Neuronal stem cell (in vitro differentiated cells): ENCODE results near the gene CNDP2.
A peak's percentile ranks its signal among the peaks of the same experiment; 100 is the strongest.

Experiments used
- DNase-seq: peaks from one replicate; pipeline ENCODE4 v3.0.0-alpha.2; 2013; ENCODE audit warnings: low spot score
- H2AFZ ChIP-seq: one replicate; pipeline ENCODE4 v1.6.1; 2013; ENCODE audit warnings: mild to moderate bottlenecking, low read length, inconsistent platforms
- H2AK5ac ChIP-seq: 2 replicates; pipeline ENCODE4 v1.6.1; 2013; ENCODE audit warnings: low read depth, mild to moderate bottlenecking, inconsistent platforms, low read length, moderate library complexity, mixed read lengths
- H2BK120ac ChIP-seq: 2 replicates; pipeline ENCODE4 v1.6.1; 2013; ENCODE audit warnings: low read depth, mild to moderate bottlenecking, inconsistent platforms, low read length, moderate library complexity, mixed read lengths
- H2BK12ac ChIP-seq: one replicate; pipeline ENCODE4 v1.6.1; 2013; ENCODE audit warnings: low read length, inconsistent platforms
- H2BK15ac ChIP-seq: 2 replicates; pipeline ENCODE4 v1.6.1; 2013; ENCODE audit warnings: mild to moderate bottlenecking, low read length, inconsistent platforms, mixed read lengths
- H2BK5ac ChIP-seq: one replicate; pipeline ENCODE4 v1.6.1; 2013; ENCODE audit warnings: inconsistent platforms, mild to moderate bottlenecking, low read length, moderate library complexity
- H3K14ac ChIP-seq: one replicate; pipeline ENCODE4 v1.6.1; 2013; ENCODE audit warnings: low read length, inconsistent platforms
- H3K18ac ChIP-seq: 2 replicates; pipeline ENCODE4 v1.6.1; 2013; ENCODE audit warnings: low read length, inconsistent platforms
- H3K23ac ChIP-seq: 2 replicates; pipeline ENCODE4 v1.6.1; 2013; ENCODE audit warnings: low read depth, mild to moderate bottlenecking, mixed read lengths, low read length, inconsistent platforms; ENCODE audit not compliant: poor library complexity
- H3K27ac ChIP-seq: replicated peaks from 3 replicates; pipeline ENCODE4 v1.5.1; 2013; ENCODE audit warnings: low read length, inconsistent platforms
- H3K27me3 ChIP-seq, 3 experiments: 2 replicates each; pipeline ENCODE4 v1.6.1; 2013; ENCODE audit warnings: low read length in 3 of 3, mild to moderate bottlenecking in 2 of 3, inconsistent platforms in 1 of 3, low read depth in 1 of 3, mixed read lengths in 1 of 3, moderate library complexity in 1 of 3; ENCODE audit not compliant: control insufficient read depth in 3 of 3, insufficient read depth in 3 of 3
- H3K36me3 ChIP-seq, 2 donors: replicated peaks in 1 of 2; 2 replicates each; pipeline ENCODE4 v1.6.1; 2013; ENCODE audit warnings: low read length in 2 of 2; ENCODE audit not compliant: control insufficient read depth in 2 of 2, insufficient read depth in 2 of 2
- H3K4ac ChIP-seq: 2 replicates; pipeline ENCODE4 v1.6.1; 2013; ENCODE audit warnings: inconsistent platforms, mild to moderate bottlenecking, low read length, moderate library complexity
- H3K4me1 ChIP-seq, 2 donors: 1 replicate in 1 of 2; 2 replicates in 1 of 2; pipeline ENCODE4 v1.6.1; 2013; ENCODE audit warnings: low read length in 2 of 2, low read depth in 1 of 2; ENCODE audit not compliant: control insufficient read depth in 2 of 2, insufficient read depth in 1 of 2
- H3K4me2 ChIP-seq: one replicate; pipeline ENCODE4 v1.6.1; 2013; ENCODE audit warnings: mild to moderate bottlenecking, low read length, inconsistent platforms; ENCODE audit not compliant: insufficient read depth, poor library complexity, severe bottlenecking
- H3K4me3 ChIP-seq, 2 donors: 2 replicates each; pipeline ENCODE4 v1.5.1; 2013; ENCODE audit warnings: low read length in 2 of 2, mild to moderate bottlenecking in 2 of 2, inconsistent platforms in 1 of 2, moderate library complexity in 1 of 2
- H3K79me1 ChIP-seq: one replicate; pipeline ENCODE4 v1.6.1; 2013; ENCODE audit warnings: low read depth, mild to moderate bottlenecking, inconsistent platforms, low read length, moderate library complexity
- H3K9ac ChIP-seq: one replicate; pipeline ENCODE4 v1.6.1; 2013; ENCODE audit warnings: mild to moderate bottlenecking, low read depth, low read length, inconsistent platforms; ENCODE audit not compliant: poor library complexity
- H3K9me3 ChIP-seq, 2 donors: replicated peaks in 1 of 2; 2 replicates each; pipeline versions ENCODE3 to v1.6.1; 2013; ENCODE audit warnings: low read length in 2 of 2, mild to moderate bottlenecking in 2 of 2, inconsistent platforms in 1 of 2, low read depth in 1 of 2, mixed read lengths in 1 of 2, moderate library complexity in 1 of 2; ENCODE audit not compliant: control insufficient read depth in 2 of 2, insufficient read depth in 1 of 2
- H4K8ac ChIP-seq: one replicate; pipeline ENCODE4 v1.6.1; 2013; ENCODE audit warnings: low read depth, mild to moderate bottlenecking, inconsistent platforms, low read length, moderate library complexity
- H4K91ac ChIP-seq: one replicate; pipeline ENCODE4 v1.6.1; 2013; ENCODE audit warnings: low read length, low read depth, mild to moderate bottlenecking, inconsistent platforms; ENCODE audit not compliant: poor library complexity
- WGBS, 2 donors: extraction: QIAGEN DNeasy Blood & Tissue Kit; methylation state at CpG; one replicate each; pipeline ENCODE4 v1.1.7; 2013; ENCODE audit warnings: missing lambda C conversion rate in 2 of 2, mixed read lengths in 1 of 2; ENCODE audit not compliant: insufficient read length in 2 of 2, insufficient replicate concordance in 1 of 2; ENCODE audit errors: extremely low coverage in 2 of 2; 5-methylcytosine and 5-hydroxymethylcytosine counted together

The CNDP2 gene

GRCh38 chr18:74529811-74530583 lies 33.8 kb downstream of the CNDP2 start:
- no peak overlapping the region for H3K27ac ChIP-seq
- DNase-seq: no peak
- H3K14ac ChIP-seq: no peak overlapping the region
- no CpG with 5 or more reads among the region's 25 CpGs for WGBS, 2 donors
- H4K91ac ChIP-seq: no peak overlapping the region
- H3K4ac ChIP-seq: no peak overlapping the region
- H3K4me1 ChIP-seq: peaks cover 0 to 4% of the 10 kb centered on the region in 2 donors
- H3K79me1 ChIP-seq: no peaks in the 10 kb centered on the region
- H3K4me2 ChIP-seq: no peak overlapping the region
- H2BK5ac ChIP-seq: no peak overlapping the region
- H2AK5ac ChIP-seq: no peak overlapping the region
- H3K36me3 ChIP-seq: no peaks in the 10 kb centered on the region
- no peak overlapping the region for H3K18ac ChIP-seq
- H3K9me3 ChIP-seq: peaks cover 0 to 3% of the 10 kb centered on the region in 2 donors
- peak overlapping the region; percentile 45 for H3K23ac ChIP-seq
- H2AFZ ChIP-seq: no peak overlapping the region
- H3K9ac ChIP-seq: no peak overlapping the region
- H4K8ac ChIP-seq: no peak overlapping the region
- no peak overlapping the region for H2BK12ac ChIP-seq
- H3K27me3 ChIP-seq: peaks cover 0 to 28% (median 0%) of the 10 kb centered on the region in 3 experiments
- no peak overlapping the region for H3K4me3 ChIP-seq
- no peak overlapping the region for H2BK120ac ChIP-seq
- H2BK15ac ChIP-seq: no peak overlapping the region

GRCh38 chr18:74530584-74530862 lies 34.4 kb downstream of the CNDP2 start:
- Histone ChIP-seq H4K8ac (no peak overlapping the region), H3K27ac (no peak overlapping the region), H3K9me3 (peaks cover 0 to 3% of the 10 kb centered on the region in 2 donors), H2BK15ac (no peak overlapping the region), H3K4me3 (no peak overlapping the region), H3K14ac (no peak overlapping the region), H3K4me1 (peaks cover 0 to 4% of the 10 kb centered on the region in 2 donors), H3K23ac (peak overlapping the region; percentile 45), H2BK12ac (no peak overlapping the region), H2BK5ac (no peak overlapping the region), H3K27me3 (peaks cover 0 to 28% (median 0%) of the 10 kb centered on the region in 3 experiments), H2BK120ac (no peak overlapping the region), H3K9ac (no peak overlapping the region), H3K18ac (no peak overlapping the region), H3K4ac (no peak overlapping the region), H4K91ac (no peak overlapping the region), H2AK5ac (no peak overlapping the region), H3K4me2 (no peak overlapping the region), H3K79me1 (no peaks in the 10 kb centered on the region), H2AFZ (no peak overlapping the region), H3K36me3 (no peaks in the 10 kb centered on the region)
- DNase-seq: no peak
- WGBS, 2 donors: no CpG with 5 or more reads among the region's 6 CpGs

GRCh38 chr18:74531043-74531442 lies 34.9 kb downstream of the CNDP2 start:
- Histone ChIP-seq H3K27ac (no peak overlapping the region), H3K79me1 (no peaks in the 10 kb centered on the region)
- no peak for DNase-seq

GRCh38 chr18:74532511-74533025 lies 36.4 kb downstream of the CNDP2 start:
- Histone ChIP-seq H3K9ac (no peak overlapping the region), H3K27ac (no peak overlapping the region), H3K4me1 (peaks cover 0 to 4% of the 10 kb centered on the region in 2 donors), H3K27me3 (peaks cover 0 to 28% (median 0%) of the 10 kb centered on the region in 3 experiments), H3K9me3 (peaks cover 0 to 2% of the 10 kb centered on the region in 2 donors), H2BK12ac (no peak overlapping the region), H2BK15ac (no peak overlapping the region), H2AK5ac (no peak overlapping the region), H3K79me1 (no peaks in the 10 kb centered on the region), H3K23ac (no peak overlapping the region), H2BK5ac (no peak overlapping the region), H3K4ac (no peak overlapping the region), H4K91ac (no peak overlapping the region), H2BK120ac (no peak overlapping the region), H3K36me3 (no peaks in the 10 kb centered on the region), H3K4me2 (no peak overlapping the region), H4K8ac (no peak overlapping the region), H2AFZ (no peak overlapping the region), H3K4me3 (no peak overlapping the region), H3K14ac (no peak overlapping the region), H3K18ac (peak overlapping the region; percentile 5)
- WGBS, 2 donors: no CpG with 5 or more reads among the region's 9 CpGs
- no peak for DNase-seq

More at GRCh38 chr18:74531043-74531442, 34.9 kb downstream of the CNDP2 start:
- Histone ChIP-seq H2BK15ac (no peak overlapping the region), H2AK5ac (no peak overlapping the region), H4K8ac (no peak overlapping the region), H3K27me3 (peaks cover 0 to 28% (median 0%) of the 10 kb centered on the region in 3 experiments), H3K36me3 (no peaks in the 10 kb centered on the region), H3K14ac (no peak overlapping the region), H3K4me1 (peaks cover 0 to 4% of the 10 kb centered on the region in 2 donors), H3K23ac (no peak overlapping the region), H3K9ac (no peak overlapping the region), H2BK5ac (no peak overlapping the region), H3K9me3 (peaks cover 0 to 2% of the 10 kb centered on the region in 2 donors), H3K18ac (no peak overlapping the region), H3K4me2 (no peak overlapping the region), H2BK120ac (no peak overlapping the region), H2AFZ (no peak overlapping the region), H3K4me3 (no peak overlapping the region), H4K91ac (no peak overlapping the region), H2BK12ac (no peak overlapping the region), H3K4ac (no peak overlapping the region)
- no CpG with 5 or more reads among the region's 7 CpGs for WGBS, 2 donors
